ENCODE measurements around the gene PAK5.

Gene PAK5

GRCh38 chr20:9626357-9626756 lies 212.5 kb downstream of the PAK5 start:
- no peak for DNase-seq (ENCODE audit: low spot score)

GRCh38 chr20:9617940-9618339 lies 220.9 kb downstream of the PAK5 start:
- no peak overlapping the region for H3K27ac ChIP-seq (ENCODE audit: poor library complexity, severe bottlenecking)

More at GRCh38 chr20:9626357-9626756, 212.5 kb downstream of the PAK5 start:
- Histone ChIP-seq H3K4me3 (ENCODE audit: severe bottlenecking) (no peak overlapping the region), H3K27ac (ENCODE audit: poor library complexity, severe bottlenecking) (no peak overlapping the region), H3K9me3 (ENCODE audit: severe bottlenecking) (no peaks in the 10 kb centered on the region), H3K27me3 (ENCODE audit: insufficient read depth, poor library complexity, severe bottlenecking) (no peaks in the 10 kb centered on the region), H3K4me1 (ENCODE audit: insufficient read depth, poor library complexity, severe bottlenecking) (no peaks in the 10 kb centered on the region), H3K36me3 (ENCODE audit: low read depth) (no peaks in the 10 kb centered on the region)
- no peak for TF ChIP-seq CTCF (IDR thresholded peaks at IDR 0.05; ENCODE audit: poor library complexity, severe bottlenecking)
- ATAC-seq (ENCODE audit: low read depth), result peak; percentile 70

DNA sequence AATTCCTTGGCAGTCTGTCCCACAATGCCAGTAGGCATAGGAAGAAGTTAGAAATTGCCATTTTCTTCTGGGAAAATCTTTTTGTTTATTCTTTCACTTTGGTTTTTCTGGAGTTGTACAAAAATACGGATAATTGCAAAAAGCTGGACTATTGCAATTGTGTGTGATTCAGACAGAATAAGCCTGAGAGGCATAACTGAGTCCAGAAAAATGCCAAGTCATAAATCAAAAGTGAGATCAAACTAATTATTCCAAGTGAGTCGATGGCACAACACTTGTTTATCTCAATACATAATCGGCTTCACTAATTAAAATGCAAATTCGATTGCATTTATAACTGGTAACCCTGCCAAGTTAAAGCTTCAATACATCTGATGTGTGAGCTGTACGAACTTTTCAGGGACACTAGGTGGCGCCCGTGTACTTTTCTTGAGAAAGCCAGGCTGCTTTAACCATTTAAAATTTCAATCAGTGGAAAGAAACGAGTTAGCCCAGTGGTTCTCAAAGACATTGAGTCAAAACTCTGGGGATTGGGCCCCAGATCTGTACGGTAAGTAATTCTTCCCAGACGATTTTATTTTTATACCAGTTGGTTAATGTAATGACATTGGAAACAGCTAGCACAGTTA lies 221.9 kb downstream of the PAK5 start:
- Histone ChIP-seq H3K27ac (ENCODE audit: poor library complexity, severe bottlenecking) (no peak overlapping the region), H3K36me3 (ENCODE audit: low read depth) (no peaks in the 10 kb centered on the region), H3K27me3 (ENCODE audit: insufficient read depth, poor library complexity, severe bottlenecking) (no peaks in the 10 kb centered on the region), H3K4me3 (ENCODE audit: severe bottlenecking) (no peak overlapping the region), H3K4me1 (ENCODE audit: insufficient read depth, poor library complexity, severe bottlenecking) (no peaks in the 10 kb centered on the region), H3K9me3 (ENCODE audit: severe bottlenecking) (no peaks in the 10 kb centered on the region)
- ATAC-seq (ENCODE audit: low read depth) (peak; percentile 74), DNase-seq (ENCODE audit: low spot score) (no peak)
- peak; percentile 95 for TF ChIP-seq CTCF (IDR thresholded peaks at IDR 0.05; ENCODE audit: poor library complexity, severe bottlenecking)

More at GRCh38 chr20:9617940-9618339, 220.9 kb downstream of the PAK5 start:
- Histone ChIP-seq H3K4me1 (ENCODE audit: insufficient read depth, poor library complexity, severe bottlenecking) (no peaks in the 10 kb centered on the region), H3K9me3 (ENCODE audit: severe bottlenecking) (no peaks in the 10 kb centered on the region), H3K27me3 (ENCODE audit: insufficient read depth, poor library complexity, severe bottlenecking) (no peaks in the 10 kb centered on the region), H3K4me3 (ENCODE audit: severe bottlenecking) (no peak overlapping the region), H3K36me3 (ENCODE audit: low read depth) (no peaks in the 10 kb centered on the region)
- TF ChIP-seq CTCF (IDR thresholded peaks at IDR 0.05; ENCODE audit: poor library complexity, severe bottlenecking), result peak; percentile 37
- peak; percentile 77 for ATAC-seq (ENCODE audit: low read depth)
- no peak for DNase-seq (ENCODE audit: low spot score)

DNA sequence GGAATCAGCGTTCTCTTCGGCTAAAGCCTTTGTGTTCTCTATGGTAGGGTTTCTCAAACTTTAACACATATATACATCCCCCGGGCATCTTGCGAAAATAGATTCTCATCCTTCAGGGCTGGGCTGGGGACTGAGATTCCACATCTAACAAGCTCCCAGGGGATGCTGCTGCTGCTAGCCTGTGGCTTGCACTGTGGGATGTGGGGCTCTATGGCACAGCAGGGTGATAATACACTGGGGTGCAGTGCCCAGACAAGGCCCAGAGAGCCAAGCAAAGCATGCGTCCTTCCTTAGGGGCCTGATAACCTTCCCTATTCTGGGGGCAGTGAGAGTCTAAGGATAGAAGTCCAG lies 222.4 kb downstream of the PAK5 start:
- no peaks in the 10 kb centered on the region for H3K4me1 ChIP-seq (ENCODE audit: insufficient read depth, poor library complexity, severe bottlenecking)
- no peak for TF ChIP-seq CTCF (IDR thresholded peaks at IDR 0.05; ENCODE audit: poor library complexity, severe bottlenecking)
- no peak overlapping the region for H3K4me3 ChIP-seq (ENCODE audit: severe bottlenecking)
- H3K27me3 ChIP-seq (ENCODE audit: insufficient read depth, poor library complexity, severe bottlenecking), result no peaks in the 10 kb centered on the region
- ATAC-seq (ENCODE audit: low read depth) (no peak), DNase-seq (ENCODE audit: low spot score) (no peak)
- no peaks in the 10 kb centered on the region for H3K36me3 ChIP-seq (ENCODE audit: low read depth)
- no peak overlapping the region for H3K27ac ChIP-seq (ENCODE audit: poor library complexity, severe bottlenecking)
- no peaks in the 10 kb centered on the region for H3K9me3 ChIP-seq (ENCODE audit: severe bottlenecking)

DNA sequence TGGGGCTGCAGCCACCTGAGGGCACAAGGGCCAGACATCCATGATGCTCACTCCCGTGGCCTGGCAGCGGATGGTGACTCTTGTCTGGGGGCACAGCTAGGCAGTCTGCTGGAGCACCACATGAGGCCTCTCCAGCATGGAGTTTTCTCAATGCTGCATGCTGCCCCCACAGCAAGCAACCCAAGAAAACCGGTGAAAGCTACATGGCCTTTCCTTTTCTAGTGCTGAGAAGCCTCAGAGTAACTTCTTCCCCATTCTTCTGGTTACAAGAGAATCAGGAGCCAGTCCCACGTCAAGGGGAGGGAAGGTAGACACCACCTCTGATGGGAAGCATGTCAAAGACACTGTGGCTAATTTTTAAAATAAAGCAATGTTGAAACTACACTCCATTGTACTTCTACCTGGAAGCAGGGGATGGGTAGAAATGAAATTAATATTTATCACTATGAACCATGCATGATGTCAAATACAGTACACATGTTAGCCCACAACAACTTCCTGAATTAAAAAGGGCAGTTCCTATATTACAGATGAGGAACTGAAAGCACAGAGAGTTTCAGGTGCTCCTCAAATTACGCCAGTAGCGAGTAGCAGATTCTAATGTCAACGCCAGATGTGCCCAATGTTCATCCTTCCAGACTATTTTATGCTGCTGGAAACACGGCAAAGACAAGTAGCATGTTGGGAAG lies 223.0 kb downstream of the PAK5 start:
- Histone ChIP-seq H3K36me3 (ENCODE audit: low read depth) (no peaks in the 10 kb centered on the region), H3K9me3 (ENCODE audit: severe bottlenecking) (no peaks in the 10 kb centered on the region), H3K27ac (ENCODE audit: poor library complexity, severe bottlenecking) (no peak overlapping the region), H3K4me1 (ENCODE audit: insufficient read depth, poor library complexity, severe bottlenecking) (no peaks in the 10 kb centered on the region), H3K27me3 (ENCODE audit: insufficient read depth, poor library complexity, severe bottlenecking) (no peaks in the 10 kb centered on the region), H3K4me3 (ENCODE audit: severe bottlenecking) (no peak overlapping the region)
- TF ChIP-seq CTCF (IDR thresholded peaks at IDR 0.05; ENCODE audit: poor library complexity, severe bottlenecking), result no peak
- no peak for DNase-seq (ENCODE audit: low spot score)
- no peak for ATAC-seq (ENCODE audit: low read depth)
